ENCODE results near the gene ITGB2.

Gene ITGB2

DNA sequence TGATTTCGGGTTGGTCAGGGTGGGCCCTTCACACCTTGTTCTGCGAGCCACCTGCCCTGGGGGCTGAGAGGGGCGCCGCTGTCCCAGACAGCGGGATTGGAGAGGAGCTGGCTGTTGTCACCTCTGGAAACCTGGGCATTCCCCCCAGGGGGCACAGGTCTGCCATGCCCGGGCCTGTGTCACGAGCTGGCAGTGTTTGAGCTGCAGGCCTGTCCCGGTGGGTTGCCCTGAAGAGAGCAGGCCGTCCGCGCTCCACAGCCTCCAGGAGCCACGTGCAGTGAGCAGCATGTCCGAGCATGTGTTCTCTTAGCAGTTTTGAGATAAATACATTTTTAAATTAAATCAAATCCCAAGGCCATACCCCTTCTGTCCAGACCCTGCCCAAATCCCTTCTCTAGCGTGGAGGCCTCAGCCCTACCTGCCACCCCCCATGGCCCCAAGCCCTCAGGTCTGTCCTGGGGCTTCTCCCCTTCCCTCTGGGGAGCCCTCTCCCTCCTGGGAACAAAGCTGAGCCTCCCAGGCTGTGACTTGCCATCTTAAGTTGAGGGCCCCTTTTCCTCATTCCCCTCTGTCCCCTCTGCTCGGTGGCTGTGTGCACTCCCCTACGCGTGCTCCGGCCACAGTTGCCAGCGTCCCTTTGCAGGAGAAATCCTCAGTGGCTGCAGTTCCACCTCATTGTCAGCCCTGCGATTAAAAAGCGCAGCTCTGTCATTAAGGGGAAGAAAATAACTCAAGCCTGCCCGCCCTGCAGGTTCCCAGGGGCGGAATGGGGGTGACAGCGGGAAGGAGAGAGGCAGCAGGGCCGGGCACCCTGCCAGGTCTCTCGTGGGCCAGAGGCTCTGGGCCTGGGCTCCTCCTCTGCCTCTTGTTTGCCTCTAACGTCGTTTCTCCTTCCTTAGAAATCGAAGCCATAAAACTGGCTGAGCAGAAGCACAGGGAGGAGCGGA, 45.7 kb upstream of the ITGB2 start:
- ChIA-PET POLR2A (no interaction called here), CTCF (interaction anchor here (0.9 to 27.1 kb wide), 5 partner anchors 16 to 172 kb away, joined by 3 to 601 read pairs (median 4); no protein-coding TSS in a partner anchor)
- H3K4me3 ChIP-seq (ENCODE audit: low read depth, low read length): no peak overlapping the region
- no peak for TF ChIP-seq CTCF (IDR thresholded peaks at IDR 0.05; ENCODE audit: insufficient read depth, low read length, missing control alignments)
- DNase-seq (ENCODE audit: low read depth, low spot score): no peak

GRCh38 chr21:44965251-44966022, 44.7 kb upstream of the ITGB2 start:
- ChIA-PET POLR2A (no interaction called here), CTCF (interaction anchor here (1.3 to 27.1 kb wide), 2 partner anchors 15 to 173 kb away, joined by 6 to 601 read pairs; no protein-coding TSS in a partner anchor)
- no peak for TF ChIP-seq CTCF (IDR thresholded peaks at IDR 0.05; ENCODE audit: insufficient read depth, low read length, missing control alignments)
- DNase-seq (ENCODE audit: low read depth, low spot score): no peak
- no peak overlapping the region for H3K4me3 ChIP-seq (ENCODE audit: low read depth, low read length)

GRCh38 chr21:44964381-44964780, 43.7 kb upstream of the ITGB2 start:
- ChIA-PET CTCF (interaction anchor here (1.1 to 27.1 kb wide), 6 partner anchors 15 to 856 kb away, joined by 3 to 601 read pairs (median 18); no protein-coding TSS in a partner anchor), POLR2A (interaction anchor here (0.6 kb wide), 1 partner anchor 137 kb away, joined by 5 read pairs; no protein-coding TSS in a partner anchor)
- TF ChIP-seq CTCF (IDR thresholded peaks at IDR 0.05; ENCODE audit: insufficient read depth, low read length, missing control alignments): no peak
- no peak for DNase-seq (ENCODE audit: low read depth, low spot score)
- H3K4me3 ChIP-seq (ENCODE audit: low read depth, low read length): no peak overlapping the region

GRCh38 chr21:44962403-44962966, 41.8 kb upstream of the ITGB2 start:
- DNase-seq (ENCODE audit: low read depth, low spot score): peak; percentile 99
- TF ChIP-seq CTCF (IDR thresholded peaks at IDR 0.05; ENCODE audit: insufficient read depth, low read length, missing control alignments): no peak
- CTCF ChIA-PET: interaction anchor here (0.9 to 27.1 kb wide), 10 partner anchors 10 to 176 kb away, joined by 3 to 601 read pairs (median 5); no protein-coding TSS in a partner anchor
- H3K4me3 ChIP-seq (ENCODE audit: low read depth, low read length): no peak overlapping the region; the same call in 1 of the 2 replicates
- POLR2A ChIA-PET: interaction anchor here (0.6 to 1.6 kb wide), 9 partner anchors 17 to 178 kb away, joined by 3 to 11 read pairs (median 4); partner anchors contain the start of genes ADARB1 and SLX9

GRCh38 chr21:44960141-44961092, 39.7 kb upstream of the ITGB2 start:
- no peak for TF ChIP-seq CTCF (IDR thresholded peaks at IDR 0.05; ENCODE audit: insufficient read depth, low read length, missing control alignments)
- POLR2A ChIA-PET: no interaction called here
- CTCF ChIA-PET: interaction anchor here (0.6 to 27.1 kb wide), 6 partner anchors 9 to 178 kb away, joined by 3 to 601 read pairs (median 4); no protein-coding TSS in a partner anchor
- H3K4me3 ChIP-seq (ENCODE audit: low read depth, low read length): no peak overlapping the region
- DNase-seq (ENCODE audit: low read depth, low spot score): no peak

Measured in AG04449 (cell line).